Skin epidermis (tissue), 12 donors: ENCODE results near the gene WNT1.
A peak's percentile ranks its signal among the peaks of the same experiment; 100 is the strongest.

ENCODE experiments used
- H3K27ac ChIP-seq, 21 experiments: fragments of 200-600 bp; sonication (generic) in 11 of 21; one replicate each; pipeline ENCODE4 v1.5.0; 2020; ENCODE audit warnings: mild to moderate bottlenecking in 3 of 21, inconsistent platforms in 2 of 21, moderate library complexity in 2 of 21
- H3K4me3 ChIP-seq, 7 experiments: fragments of 200-600 bp; sonication (generic) in 2 of 7; one replicate each; pipeline ENCODE4 v1.5.0; 2020; ENCODE audit warnings: inconsistent platforms in 2 of 7, mild to moderate bottlenecking in 2 of 7, moderate library complexity in 1 of 7

The WNT1 gene

DNA sequence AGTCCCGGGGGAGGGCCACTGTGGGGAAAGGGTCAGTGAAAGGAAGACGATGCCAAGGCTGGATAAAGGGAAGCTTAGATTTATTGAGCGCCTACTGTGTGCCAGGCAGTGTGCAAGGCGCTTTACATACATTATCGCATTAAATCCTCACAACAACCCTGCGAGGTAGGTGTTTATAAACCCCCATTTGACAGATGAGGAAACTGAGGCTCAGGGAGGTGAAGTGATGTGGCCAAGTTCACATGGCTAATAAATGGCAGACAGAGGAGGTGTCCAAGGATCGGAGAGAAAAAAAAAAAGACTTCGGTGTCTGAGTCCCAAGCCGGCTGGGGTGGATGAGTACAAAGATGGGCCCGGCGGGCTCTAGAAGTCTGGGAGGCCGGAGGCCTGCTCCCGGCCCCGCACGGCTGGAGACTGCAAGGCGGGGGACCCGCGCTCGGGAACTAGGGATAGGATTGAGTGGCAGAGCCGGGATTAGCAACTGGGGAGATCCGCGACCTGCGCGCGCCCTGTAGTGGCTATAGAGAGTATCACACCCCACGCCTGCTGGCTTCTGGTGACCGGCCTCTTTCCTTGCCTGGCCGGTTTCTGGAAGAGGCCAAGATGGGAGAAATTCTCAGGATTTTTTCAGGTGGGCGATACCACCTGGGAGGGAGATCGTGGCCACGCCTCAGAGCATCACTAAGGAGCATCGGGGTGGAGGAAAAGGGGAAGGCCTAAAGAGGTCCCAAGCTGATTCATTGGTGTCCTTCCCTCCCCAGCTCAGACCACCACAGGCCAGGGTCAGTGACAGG lies 17.2 kb downstream of the WNT1 start:
- H3K4me3 ChIP-seq = no peak overlapping the region
- no peak overlapping the region for H3K27ac ChIP-seq

DNA sequence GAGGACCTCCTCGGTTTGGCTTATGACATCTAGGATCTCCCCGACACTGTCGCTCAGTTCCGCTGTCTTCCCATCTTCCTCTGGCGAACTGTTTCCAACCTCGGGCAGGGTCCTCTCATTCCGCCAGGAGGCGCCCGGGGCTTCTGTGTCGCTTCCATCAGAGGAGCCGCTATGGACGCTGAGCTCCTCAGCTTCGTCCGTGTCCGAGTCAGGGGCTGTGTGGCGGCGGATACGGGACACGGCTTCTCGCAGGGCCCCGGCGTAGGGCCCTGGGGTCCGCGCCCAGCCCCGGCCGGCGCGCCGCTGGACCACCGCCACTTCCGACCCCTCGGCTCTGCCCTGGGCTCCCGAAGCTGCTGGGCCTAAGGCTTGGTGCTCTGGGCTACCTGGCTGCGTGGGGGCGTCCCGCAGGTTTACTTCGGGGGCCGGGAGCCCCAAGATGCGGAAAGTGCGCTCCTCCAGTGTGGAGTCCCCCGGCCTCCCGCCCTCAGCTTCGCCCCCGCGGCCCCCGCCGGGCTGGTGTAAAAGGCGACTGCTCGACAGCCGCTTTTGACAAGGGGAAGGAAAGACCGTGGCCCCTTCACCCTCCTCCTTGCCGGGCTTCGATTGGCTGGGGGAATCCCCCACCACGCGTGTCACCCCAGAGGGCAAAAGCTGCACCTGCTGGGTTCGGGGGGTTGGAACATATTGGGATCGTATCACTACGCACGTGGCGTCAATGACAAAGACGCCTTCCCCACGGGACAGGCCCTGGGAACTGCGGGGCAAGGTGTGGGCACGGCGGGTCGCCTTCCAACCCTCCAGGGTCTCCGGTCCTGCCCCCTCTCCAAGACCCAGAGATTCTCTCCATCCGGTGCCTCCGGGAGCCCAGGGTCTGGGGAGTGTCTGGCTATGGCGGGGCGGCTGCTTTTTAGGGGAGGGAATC lies 18.9 kb downstream of the WNT1 start:
- Histone ChIP-seq H3K4me3 (peak overlapping the region in 6 of 7 experiments; percentile 2 to 37 (median 24)), H3K27ac (no peak overlapping the region)

DNA sequence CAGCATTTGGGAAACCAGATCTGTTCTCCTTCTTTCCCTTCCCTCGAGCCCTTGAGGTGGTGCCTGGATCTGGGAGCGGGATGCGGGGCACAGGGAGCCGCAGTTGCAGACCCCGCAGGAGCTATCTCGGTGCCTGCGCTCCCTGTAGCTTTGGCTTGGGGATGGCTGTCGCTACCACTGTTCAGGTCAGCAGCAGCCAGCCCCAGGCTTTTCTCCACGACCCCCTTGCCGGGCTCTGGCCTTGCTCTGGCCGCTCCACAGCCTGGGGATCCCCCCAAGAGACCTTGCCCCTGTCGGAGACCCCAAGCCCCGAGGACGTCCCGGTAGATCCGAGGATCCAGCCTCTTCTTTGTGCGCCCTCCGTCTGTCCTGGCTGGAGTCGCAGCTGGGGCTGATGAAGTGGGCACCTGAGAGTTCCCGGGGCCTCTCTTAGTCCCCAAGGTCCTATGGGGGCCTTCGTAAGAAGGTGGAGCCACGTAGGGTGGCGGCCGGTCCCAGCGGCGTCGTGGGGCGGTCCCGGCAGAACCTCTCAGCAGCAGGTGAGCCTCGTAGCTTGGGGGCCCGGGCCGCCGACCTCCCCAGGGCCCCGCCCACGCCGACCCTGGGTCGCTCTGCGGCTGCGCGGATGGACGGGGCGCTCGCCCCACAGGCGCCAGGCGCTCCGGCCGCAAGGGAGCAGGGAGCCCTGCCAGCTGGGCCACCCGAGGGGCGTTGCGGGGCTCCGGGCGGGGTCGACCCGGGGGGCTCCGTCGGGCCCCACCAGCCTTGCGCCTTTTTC lies 19.8 kb downstream of the WNT1 start:
- no peak overlapping the region for H3K27ac ChIP-seq
- H3K4me3 ChIP-seq = peak overlapping the region; percentile 11 to 41 (median 29)

DNA sequence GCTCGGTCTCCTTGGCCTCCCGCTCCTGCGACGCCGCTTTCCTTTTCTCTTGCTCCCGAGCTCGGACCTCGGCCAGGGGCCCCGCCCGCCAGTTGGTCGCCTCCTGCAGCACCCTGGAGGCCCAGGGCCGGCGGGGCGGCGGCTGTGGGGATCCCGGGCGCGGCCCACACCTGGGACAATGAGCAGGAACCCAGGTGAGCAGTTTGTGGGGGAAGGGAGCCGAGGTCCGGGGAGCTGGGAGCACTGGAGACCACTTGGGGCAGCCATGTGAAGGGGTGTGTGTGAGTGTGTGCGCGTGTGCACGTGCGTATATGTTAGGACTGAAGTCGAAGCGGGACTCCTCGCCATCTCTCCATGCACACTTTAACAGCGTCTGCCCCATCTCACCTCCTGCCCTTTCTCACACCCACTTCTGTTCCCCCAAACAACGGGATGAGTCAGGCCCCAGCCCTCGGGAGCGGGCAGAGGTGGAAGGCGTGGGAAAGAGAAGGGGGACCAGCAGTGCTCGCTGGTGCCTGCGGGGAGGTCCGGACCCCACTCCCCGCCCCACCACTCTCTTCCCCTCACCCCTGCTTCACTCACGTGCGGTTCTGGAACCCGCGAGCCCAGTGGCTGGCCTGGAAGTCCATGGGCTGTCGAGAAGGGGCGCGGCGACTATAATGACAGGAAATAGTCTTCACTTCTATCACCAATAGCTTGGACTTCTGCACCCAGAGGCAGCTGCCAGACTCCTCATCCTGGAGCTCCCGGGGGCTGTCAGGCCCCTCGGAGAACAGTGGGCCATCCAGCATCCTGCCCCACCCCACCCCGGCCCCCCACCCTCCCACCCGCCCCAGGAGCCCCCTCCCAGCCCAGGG lies 20.6 kb downstream of the WNT1 start:
- no peak overlapping the region for H3K27ac ChIP-seq
- H3K4me3 ChIP-seq = peak overlapping the region; percentile 11 to 41 (median 29)

DNA sequence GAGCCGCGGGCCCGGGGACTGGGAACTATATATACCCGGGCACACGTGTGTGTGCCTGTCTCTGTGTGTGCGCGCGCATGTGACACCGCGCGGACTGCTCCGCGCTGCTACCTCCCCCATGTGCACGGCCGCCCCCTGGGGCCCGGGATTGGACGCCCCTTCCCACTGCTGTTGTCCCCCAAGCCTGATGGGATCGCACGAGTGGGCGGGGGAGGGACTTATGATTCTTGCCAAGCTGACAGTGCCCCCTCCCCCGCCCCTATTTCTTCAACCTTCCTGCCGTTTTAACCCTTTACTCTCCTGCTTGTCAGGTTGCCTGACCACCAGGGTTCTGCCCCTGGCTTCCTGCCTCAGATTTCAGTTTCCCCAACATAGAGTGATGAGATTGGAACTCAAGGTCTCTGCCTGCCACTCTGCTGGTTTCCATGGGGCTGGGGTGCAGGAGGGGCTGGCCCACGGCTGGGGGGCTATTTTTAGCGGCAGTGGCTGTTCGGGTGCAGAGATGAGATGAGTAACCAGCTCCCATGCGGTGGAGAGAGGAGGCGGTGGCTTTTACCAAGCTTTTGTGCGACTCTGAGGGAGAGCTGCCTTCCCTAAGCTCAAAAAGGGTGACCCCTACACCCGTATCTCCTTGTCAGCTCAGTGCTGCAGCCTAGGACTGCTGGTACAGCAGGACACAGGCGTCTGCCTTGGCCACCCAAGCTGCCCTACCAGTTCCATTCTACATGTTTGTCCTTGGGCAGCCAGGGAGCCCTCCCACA lies 21.4 kb downstream of the WNT1 start, which contains the start of gene DDN:
DDN (minus strand) TSS at position 5 of the 761 bp plus-strand sequence. CDS start 88 bp downstream, outside the sequence.
- no peak within 1 kb of the TSS for H3K27ac ChIP-seq

DNA sequence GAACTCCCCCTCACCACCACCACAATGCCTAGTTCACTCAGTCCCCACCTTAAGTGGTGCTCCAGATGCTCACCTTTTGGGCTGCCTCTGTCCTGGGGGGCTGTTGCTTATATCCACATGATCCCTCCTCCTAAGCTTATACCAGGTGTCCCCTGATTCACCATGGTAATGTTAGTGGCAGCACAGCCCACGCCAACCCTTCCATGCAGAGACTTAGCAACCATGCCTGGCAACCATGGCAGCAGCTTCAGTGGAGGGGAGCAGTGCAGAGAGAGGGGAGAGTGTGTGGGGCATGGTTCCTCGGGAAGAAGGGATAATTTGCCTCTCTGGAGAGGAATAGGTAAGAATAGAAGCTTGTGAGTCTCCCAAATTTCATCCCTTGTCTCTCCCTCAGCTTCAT lies 22.2 kb downstream of the WNT1 start:
- Histone ChIP-seq H3K4me3 (no peak overlapping the region), H3K27ac (no peak overlapping the region)

More for the DNA sequence above, 21.4 kb downstream of the WNT1 start, which contains the start of gene DDN:
- H3K4me3 ChIP-seq = peak within 1 kb of the TSS; percentile 11 to 41 (median 29)

DNA sequence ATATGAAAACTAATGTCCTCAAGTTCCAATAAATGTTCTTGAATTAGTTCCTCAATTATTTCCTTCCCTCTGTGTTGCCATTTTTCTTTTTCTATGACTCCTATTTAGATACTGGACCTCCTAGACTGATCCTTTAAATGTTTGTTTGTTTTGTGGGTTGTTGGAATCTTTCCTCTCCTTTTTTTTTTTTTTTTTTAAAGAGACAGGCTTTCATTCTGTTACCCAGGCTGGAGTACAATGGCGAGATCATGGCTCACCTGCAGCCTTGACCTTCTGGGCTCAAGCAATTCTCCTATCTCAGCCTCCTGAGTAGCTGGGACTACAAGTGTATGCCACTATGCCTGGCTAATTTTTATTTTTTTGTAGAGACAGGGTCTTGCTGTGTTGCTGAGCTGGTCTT lies 30.8 kb downstream of the WNT1 start:
- H3K27ac ChIP-seq = no peak overlapping the region
- H3K4me3 ChIP-seq = no peak overlapping the region

DNA sequence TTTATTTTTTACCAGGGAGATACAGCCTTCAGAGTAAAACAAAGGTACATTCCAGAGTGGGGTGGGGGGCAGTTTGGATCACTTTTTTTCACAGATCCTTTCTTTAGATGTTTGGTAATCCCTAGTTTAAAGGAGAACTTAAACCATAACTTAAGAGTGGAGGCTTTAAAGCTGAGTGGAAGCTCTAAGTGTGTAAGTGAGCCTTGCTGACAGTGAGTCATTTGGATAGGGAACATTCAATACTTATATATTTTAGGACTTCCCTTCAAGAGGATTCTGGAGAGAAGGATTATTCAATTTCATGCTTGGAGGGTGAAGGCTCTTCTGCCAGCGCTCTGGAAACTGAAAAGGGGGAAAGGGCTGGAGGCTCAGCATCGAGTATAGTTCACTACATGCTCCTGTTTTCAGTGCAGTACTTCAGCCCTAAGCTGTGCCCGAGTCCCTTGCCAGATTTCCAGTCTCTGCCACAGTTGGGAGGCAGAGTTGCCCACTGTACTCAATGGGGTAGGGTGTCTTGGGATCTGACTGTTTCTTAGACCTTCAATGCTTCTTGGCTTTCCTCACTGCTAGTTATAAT lies 32.1 kb downstream of the WNT1 start:
- Histone ChIP-seq H3K27ac (no peak overlapping the region), H3K4me3 (no peak overlapping the region)

DNA sequence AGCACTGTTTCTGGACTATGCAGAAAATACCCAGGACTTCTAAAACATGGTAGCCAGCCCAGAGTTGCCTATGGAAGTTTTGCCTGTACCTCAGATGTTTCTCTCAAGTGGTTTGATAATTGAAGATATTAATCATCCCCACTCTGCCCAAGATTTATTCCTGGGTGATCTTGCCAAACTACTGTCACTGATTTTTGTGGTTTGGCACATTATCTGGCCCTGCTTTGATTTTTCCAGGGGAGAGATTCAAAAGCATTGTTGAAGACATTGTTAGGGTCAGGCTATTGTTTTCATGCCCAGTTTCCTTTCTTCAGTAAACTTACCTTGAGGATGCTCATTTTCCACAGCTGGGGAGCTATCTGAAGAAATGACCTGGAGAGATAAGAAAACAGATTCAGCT lies 34.6 kb downstream of the WNT1 start:
- Histone ChIP-seq H3K4me3 (no peak overlapping the region), H3K27ac (no peak overlapping the region)

DNA sequence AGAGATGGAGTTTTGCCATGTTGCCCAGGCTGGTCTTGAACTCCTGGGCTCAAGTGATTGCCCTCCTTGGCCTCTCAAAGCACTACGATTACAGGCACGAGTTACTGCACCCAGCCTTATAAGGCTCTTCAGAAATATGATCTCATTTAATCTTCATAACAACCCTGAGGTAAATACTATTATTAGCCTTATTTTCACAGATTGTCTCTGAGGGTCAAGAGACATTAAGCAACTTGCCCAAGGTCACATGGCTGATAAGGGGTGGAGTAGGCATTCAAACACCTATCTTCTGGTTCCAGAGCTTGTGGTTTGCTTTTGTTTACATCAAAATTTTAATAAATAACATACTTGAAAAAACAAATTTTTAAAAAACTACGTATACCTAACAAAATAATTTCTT lies 35.3 kb downstream of the WNT1 start:
- H3K4me3 ChIP-seq = no peak overlapping the region
- no peak overlapping the region for H3K27ac ChIP-seq

DNA sequence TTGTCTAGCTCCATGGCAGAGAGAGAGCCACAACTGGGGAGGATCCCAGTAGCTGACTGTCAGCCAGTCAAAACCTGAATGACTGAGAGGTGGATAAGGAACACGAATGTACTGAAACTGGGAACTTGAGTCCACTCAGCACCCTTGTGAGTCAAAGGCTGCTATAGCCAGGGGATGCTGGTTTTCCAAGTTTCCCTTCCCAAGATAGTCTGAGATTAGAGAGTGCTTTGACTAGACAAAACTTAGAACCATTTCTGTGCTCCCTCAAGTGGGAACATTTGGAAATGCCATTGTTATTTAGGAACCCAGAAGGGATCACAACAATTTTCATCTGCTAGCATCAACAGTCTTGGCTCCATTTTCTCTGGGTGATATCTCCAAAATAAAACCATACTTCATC lies 36.4 kb downstream of the WNT1 start:
- Histone ChIP-seq H3K4me3 (no peak overlapping the region), H3K27ac (no peak overlapping the region)

DNA sequence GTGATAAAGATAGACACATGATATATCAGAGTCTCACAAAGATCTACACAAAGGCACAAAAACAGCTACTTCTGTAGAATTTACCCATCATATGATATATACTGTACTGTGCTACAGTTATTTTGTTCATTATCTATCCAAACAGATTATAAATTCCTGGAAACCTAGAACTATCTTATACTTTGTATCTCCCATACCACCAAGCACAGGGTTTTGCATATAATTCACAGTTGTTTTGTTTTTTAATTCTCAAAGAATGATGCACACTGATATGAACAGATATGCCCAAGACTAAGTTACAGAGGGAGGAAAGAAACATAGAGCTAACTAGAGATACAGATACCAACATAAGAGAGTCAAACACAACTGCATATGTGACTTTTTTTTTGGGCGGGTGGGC lies 37.1 kb downstream of the WNT1 start:
- no peak overlapping the region for H3K4me3 ChIP-seq
- no peak overlapping the region for H3K27ac ChIP-seq

DNA sequence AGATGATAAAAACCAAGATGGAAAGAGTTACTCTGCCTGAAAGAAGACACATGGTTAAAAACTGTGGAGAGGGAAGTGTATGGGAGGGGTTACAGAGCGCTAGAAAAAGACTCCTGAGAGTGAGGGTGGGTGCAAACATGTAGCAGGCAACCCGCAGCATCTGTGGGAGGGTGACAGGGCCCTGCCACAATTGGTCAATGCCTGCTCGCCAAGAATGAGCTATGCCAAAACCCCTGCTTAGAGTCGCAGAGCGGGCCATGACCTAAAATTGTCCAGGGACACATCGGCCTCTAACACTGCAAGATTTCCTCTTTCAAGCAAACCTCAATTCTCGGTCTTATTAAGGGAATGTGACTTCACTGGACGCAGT lies 39.8 kb downstream of the WNT1 start:
- peak overlapping the region; percentile 62 to 81 (median 72) for H3K4me3 ChIP-seq
- H3K27ac ChIP-seq = peak overlapping the region; percentile 67 to 98 (median 95)

DNA sequence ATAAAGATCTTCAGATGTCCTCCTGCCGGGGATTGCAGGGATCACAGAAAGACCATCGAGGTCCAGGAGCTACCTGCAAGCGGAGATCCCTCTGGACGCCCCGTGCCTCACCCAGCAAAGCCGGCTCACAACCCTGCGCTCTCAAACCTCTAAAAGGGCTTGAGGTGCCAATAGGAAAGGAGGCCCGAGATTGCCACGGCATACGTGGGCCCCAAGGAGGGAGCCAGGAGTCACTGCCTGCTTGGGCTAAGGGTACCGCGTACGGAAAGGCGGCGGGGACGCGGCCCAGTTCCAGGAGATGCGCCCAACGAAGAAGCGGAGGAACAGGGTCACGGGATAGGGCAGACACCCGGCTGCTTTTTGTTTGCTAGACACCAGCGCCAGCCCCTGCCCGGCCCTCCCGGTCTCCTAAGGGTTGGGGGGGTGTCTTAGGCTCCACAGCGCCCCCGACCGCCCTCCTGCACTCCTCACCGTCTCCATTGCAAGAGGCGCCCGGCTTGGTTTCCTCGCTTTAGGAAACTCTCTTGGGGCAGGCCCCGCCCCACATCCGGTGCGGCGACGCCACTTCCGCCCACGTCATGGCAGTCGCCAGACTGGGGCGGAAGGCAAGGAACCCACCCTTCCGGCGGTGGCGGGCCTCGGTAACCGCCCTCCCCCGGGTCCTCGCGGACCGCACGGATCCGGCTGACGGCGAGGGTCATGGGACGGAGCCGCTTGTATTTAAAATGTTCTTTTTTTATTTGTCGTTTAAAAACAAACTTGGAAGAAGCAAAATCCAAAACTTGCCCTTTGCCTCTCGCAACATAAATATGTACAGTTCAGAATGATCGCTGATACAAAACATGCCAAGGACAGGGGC lies 40.4 kb downstream of the WNT1 start, which contains the start of gene PRKAG1:
PRKAG1 (minus strand) TSS at position 516 of the 859 bp plus-strand sequence; CDS start at position 480, 36 bp downstream.
- H3K4me3 ChIP-seq = peak within 1 kb of the TSS; percentile 62 to 81 (median 72)
- H3K27ac ChIP-seq = peak within 1 kb of the TSS; percentile 67 to 98 (median 95)

DNA sequence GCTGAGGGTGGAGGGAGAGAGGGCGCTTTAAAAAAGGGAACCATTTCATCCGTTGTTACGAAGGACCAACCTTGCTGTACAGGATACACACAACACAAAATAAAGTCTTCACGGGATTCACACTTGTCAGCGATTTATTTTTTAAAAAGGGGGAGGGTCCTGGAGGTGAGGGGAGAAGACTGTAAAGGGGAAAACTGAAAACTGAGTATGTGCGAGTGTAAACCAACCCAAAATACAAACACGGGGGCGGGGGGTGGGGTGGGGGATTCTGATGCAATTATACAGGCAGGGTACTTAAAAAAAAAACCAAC lies 41.0 kb downstream of the WNT1 start:
- Histone ChIP-seq H3K4me3 (peak overlapping the region; percentile 62 to 81 (median 72)), H3K27ac (peak overlapping the region in 20 of 21 experiments; percentile 67 to 98 (median 95))

DNA sequence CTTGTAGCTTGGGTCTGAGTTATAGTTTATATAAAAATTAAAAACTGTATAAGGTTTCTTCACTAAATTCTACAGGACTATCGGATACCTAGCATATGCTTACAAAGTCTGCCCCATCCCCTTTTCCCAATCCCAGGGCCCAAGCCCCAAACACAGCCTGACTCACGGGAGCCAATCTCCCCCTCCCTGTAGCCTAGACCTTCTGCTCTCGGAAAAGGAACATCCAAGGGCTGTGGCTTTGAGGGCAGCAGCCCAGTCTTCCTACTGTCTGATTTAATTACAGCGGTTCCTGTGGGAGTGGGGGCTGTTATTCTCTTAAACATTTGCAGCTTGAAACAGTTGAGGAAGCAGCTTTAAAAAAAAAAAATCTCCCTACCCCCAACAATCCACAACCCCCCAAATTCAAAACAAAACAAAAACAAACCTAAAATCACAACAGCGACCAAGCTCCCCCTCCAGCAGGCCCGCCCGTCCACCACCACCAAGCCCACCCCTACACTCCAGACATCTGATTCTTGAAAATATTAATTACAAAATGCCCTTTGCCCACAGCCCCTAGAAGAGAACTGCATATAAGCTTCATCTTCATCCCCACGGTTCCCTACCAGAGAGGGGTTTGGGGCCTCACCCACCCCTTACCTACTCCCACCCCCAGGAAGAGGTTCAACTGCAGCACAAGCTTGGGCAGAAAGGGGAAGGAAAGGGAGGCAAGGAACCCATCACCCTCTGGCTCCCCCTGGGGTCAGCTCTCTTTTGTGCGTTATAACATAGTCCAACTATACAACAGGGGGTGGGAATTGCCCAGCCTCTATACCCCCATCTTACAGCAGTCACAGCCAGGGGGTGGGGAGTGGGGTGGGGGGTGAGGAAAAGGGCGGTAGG lies 41.6 kb downstream of the WNT1 start:
- Histone ChIP-seq H3K27ac (peak overlapping the region in 20 of 21 experiments; percentile 67 to 98 (median 95)), H3K4me3 (peak overlapping the region in 4 of 7 experiments; percentile 68 to 81 (median 79))
